NCI-H2227 (cell line): ENCODE measurements around the gene HBM.
"Not testable (repeated sequence)": the region's sequence is repeated elsewhere in the genome, so short reads cannot be mapped to it uniquely, and the experiment has no call there.

Source experiments
- DNase-seq: peaks from one replicate; lab custom pipeline; 2025; ENCODE audit not compliant: unreplicated experiment; lab: John Stamatoyannopoulos, UW

Gene HBM

GRCh38 chr16:167122-167690 is 1.4 kb downstream of the HBM start:
- DNase-seq = no peak

GRCh38 chr16:168424-168823 is 2.6 kb downstream of the HBM start:
- peak; percentile 33 for DNase-seq

GRCh38 chr16:169014-169413 is 3.2 kb downstream of the HBM start:
- no peak for DNase-seq

- DNase-seq = not testable (repeated sequence)
Observed at GRCh38 chr16:170088-170507, 4.3 kb downstream of the HBM start.

- no peak for DNase-seq
Observed at GRCh38 chr16:170788-171187, 5.0 kb downstream of the HBM start.

- not testable (repeated sequence) for DNase-seq
Observed at GRCh38 chr16:172374-172941, 6.7 kb downstream of the HBM start, which contains the start of gene HBA2. Gene HBA2, plus strand, starts transcription at chr16:172876. Its CDS starts 37 bp downstream, at chr16:172913.

GRCh38 chr16:173211-173854 is 7.6 kb downstream of the HBM start:
- DNase-seq = not testable (repeated sequence)

GRCh38 chr16:173928-174769 is 8.4 kb downstream of the HBM start:
- not testable (repeated sequence) for DNase-seq

GRCh38 chr16:175011-175949 is 9.5 kb downstream of the HBM start:
- DNase-seq = no peak

GRCh38 chr16:176006-176405 is 10.2 kb downstream of the HBM start:
- not testable (repeated sequence) for DNase-seq

GRCh38 chr16:176477-177382 is 11.0 kb downstream of the HBM start, which contains the start of gene HBA1:
Gene HBA1, plus strand, starts transcription at chr16:176680. Its CDS starts 37 bp downstream, at chr16:176717.
- not testable (repeated sequence) for DNase-seq

- no peak for DNase-seq
Observed at GRCh38 chr16:177394-177822, 11.6 kb downstream of the HBM start.

GRCh38 chr16:177981-178667 is 12.3 kb downstream of the HBM start:
- no peak for DNase-seq

- DNase-seq = no peak
Observed at GRCh38 chr16:178668-179015, 12.9 kb downstream of the HBM start.

GRCh38 chr16:179211-180092 is 13.7 kb downstream of the HBM start:
- DNase-seq = no peak

GRCh38 chr16:180101-180675 is 14.4 kb downstream of the HBM start, which contains the start of gene HBQ1:
Gene HBQ1, plus strand, starts transcription at chr16:180459. Its CDS starts 28 bp downstream, at chr16:180487.
- DNase-seq = peak; percentile 69
